Measurements from ENCODE around the gene EMSY.

The EMSY gene

DNA sequence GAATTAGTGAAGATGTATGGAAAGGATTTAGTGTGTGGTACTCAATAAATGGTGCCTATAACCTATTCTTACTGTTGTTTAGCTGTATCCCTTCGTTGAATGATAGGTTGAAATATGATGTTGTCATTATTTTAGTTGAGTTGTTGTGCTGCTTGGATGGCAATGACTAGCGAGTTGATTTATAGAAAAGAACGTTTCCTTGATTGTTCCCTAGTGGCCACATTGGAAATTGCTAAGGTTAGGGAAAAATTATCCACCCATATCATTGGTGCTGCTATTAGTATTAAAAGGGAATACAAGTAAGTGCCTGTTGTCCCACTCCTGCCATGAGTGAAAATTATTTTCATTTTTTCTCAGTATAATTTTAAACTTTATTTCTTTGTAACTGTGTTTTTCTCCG, 14.5 kb downstream of the EMSY start:
- DNase-seq: no peak

GRCh38 chr11:76459846-76460245, 15.0 kb downstream of the EMSY start:
- DNase-seq: no peak

- DNase-seq: no peak
These were observed 17.5 kb downstream of the EMSY start for GRCh38 chr11:76462317-76462716.

DNA sequence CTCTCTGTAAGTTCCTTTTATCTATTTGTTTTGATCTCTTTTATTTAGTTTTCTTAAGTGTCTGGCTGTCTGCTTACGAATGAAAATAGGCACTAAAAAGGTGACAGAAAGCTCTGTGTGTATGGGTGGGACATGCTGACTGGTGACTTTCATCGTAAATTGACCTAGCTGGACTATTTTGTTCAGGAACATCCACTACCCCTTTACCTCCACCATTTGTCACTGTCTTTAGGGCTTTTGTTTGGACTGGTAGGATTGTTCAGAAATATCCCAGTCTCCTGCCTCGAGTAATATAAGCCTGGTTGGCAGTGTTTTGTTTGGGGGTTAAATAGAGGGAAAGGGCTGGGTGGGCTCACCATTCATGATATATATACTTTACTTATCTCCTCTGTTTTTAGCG, 20.9 kb downstream of the EMSY start:
- DNase-seq: no peak

GRCh38 chr11:76466666-76467065, 21.8 kb downstream of the EMSY start:
- DNase-seq: no peak

- DNase-seq: no peak
These were observed 24.3 kb downstream of the EMSY start for GRCh38 chr11:76469141-76469540.

DNA sequence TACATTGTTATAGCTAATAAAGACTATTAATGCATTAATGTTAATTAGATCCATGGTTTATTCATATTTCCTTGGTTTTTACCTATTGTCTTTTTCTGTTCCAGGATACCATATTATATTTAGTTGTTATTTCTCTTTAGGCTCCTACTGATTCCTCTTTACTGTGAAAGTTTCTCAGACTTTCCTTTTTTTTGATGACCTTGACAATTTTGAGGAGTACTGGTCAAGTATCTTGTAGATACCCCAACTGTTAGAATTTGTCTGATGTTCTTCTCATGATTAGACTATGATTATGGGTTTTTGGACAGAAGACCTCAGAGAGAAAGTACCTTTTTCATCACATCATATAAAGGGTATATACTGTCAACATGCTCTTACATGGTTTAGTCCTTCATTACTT, 26.6 kb downstream of the EMSY start:
- DNase-seq: no peak

- no peak for DNase-seq
These were observed 35.4 kb downstream of the EMSY start for GRCh38 chr11:76480241-76480640.

- DNase-seq: no peak
These were observed 46.8 kb downstream of the EMSY start for GRCh38 chr11:76491644-76492043.

GRCh38 chr11:76493040-76493439, 48.2 kb downstream of the EMSY start:
- no peak for DNase-seq

DNA sequence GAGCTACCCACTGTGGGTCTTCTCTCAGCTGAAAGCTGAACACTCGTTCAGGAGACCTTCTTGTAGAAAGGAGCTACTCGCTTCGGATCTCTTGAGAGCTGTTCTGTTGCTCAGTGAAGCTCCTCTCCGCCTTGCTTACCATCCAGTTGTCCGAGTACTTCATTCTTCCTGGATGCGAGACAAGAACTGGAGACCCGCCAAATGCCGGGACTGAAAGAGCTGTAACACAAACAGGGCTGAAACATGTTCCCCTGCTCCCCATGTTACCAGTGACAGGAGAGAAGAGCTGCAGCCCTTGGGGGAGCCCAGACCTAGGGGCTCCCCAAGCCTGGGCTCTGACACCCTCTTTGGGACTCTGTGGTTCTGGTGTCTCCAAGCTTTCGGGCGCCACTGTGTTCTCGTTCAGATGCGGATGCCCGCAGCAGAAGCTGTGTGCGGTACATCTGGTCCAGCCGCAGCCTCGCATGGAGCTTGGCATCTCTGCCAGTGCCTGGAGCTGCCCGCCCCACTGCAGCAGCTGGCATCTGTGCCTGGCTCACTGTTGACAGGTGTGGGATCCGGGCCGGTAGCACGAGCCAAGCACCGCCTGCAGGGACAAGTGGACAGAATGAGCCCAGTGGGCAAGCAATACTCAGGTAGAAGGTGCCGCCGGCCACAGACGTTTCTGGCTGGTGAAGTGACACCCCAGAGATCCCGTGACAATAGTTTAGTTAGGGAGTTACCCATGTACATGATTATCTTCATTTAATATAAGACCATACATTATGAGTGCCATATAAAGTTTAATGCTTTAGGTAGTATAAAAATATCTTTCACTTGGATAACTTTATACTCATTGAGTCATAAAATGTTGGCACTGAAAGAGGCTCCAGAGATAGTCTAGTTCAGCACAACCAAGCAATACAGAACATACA, 49.1 kb downstream of the EMSY start:
- DNase-seq: no peak

- DNase-seq: no peak
These were observed 50.2 kb downstream of the EMSY start for GRCh38 chr11:76495019-76495418.

DNA sequence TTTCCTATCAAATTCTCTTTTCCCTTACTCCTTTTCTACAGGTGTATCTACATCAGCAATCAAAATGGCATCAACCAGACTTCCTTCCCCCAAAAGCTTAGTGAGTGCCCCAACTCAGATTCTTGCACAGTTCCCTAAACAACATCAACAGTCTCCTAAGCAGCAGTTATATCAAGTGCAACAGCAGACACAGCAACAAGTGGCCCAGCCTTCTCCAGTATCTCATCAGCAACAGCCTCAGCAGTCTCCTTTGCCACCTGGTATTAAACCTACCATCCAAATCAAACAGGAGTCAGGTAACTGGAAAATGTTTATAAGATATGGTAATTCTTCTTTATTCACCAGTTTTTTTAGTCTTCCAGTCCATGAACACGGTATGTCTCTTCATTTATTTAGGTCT, 51.4 kb downstream of the EMSY start:
- no peak for DNase-seq

- no peak for DNase-seq
These were observed 56.8 kb downstream of the EMSY start for GRCh38 chr11:76501526-76502202.

GRCh38 chr11:76506833-76507232, 62.0 kb downstream of the EMSY start:
- no peak for DNase-seq

DNA sequence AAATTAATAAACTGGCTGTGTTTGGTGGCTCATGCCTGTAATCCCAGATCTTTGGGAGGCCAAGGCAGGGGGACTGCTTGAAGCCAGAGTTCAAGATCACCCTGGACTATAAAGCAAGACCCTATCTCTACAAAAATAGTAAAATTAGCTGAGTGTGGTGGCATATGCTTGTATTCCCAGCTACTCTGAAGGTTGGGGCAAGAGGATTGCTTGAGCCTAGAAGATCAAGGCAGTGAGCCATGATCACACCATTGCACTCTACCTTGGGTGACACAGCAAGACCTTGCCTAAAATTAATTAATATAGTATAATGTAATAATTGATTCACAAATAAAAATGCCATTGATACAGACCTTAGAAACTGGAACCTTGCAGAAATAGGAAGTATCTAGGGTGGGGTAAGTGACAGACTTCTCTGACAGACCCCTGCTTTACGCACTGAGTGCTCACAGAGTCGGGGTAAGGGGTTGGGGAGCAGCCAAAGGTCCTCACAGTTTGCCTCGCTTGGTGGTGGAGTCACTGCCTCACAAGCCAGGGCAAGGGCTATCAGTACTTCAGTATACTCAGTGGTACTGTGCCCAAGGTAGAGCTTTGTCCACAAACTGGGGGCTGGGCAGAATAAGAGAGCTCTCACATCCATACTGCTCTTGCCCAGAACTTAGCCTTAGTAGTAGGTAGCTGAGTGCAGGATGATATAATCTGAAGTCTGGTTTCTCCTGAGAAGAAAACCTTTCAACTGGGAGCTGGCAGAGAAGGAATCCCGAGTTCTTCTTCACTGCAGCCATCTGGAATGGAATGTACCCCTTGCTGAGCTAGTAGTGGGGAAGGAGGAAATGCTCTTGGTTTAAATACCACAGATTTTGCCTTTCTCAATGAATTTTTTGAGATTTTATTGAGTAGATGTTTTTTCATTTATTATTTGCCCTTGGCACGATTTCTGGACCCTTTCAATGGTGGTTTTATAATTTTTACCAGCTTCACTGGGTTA, 65.5 kb downstream of the EMSY start:
- no peak for DNase-seq

GRCh38 chr11:76512851-76513653, 68.2 kb downstream of the EMSY start:
- no peak for DNase-seq

DNA sequence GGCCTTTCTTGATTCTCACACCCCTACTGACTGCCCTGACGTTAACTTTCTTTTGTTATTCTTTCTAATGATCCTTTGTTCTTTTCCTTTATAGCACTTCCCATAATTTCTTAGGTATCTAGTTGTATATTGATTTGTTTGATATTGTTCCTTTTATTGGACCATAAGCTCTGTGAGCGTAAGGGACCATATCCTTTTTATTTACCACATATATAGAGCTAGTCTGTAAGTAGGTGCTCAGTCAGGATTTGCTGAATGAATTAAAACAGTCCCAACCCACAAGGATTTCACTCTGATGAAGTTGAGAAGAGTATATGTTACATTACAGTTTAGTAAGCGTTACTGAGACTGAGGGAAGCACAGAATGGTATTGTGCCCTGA, 68.8 kb downstream of the EMSY start:
- no peak for DNase-seq

GRCh38 chr11:76515494-76515893, 70.7 kb downstream of the EMSY start:
- DNase-seq: no peak

- DNase-seq: no peak
These were observed 78.3 kb downstream of the EMSY start for GRCh38 chr11:76523147-76523546.

DNA sequence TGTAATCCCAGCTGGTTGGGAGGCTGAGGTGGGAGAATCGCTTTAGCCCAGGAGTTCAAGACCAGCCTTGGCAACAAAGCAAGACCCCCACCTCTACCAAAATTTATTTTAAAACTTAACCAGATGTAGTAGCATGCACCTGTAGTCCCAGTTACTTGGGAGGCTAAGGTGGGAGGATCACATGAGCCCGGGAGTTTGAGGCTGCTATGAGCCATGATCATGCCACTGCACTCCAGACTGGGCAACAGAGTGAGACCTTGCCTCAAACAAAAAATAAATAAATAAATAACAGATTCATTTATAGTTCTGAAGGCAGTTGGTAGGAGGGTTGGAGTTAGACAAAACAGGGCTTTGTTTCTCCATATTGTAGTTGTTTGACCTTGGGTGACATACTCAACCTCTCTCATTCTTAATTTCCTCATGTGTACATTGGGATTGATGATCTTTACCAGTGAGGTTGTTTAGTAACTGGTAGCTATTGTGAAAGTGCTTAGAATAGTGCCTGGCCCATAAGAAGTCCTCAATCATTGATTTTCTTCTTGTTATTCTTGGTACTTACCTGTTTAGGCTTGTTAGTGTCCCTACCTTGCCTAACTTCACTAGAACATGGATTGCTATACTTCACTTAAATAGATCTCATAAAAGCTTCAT, 79.1 kb downstream of the EMSY start:
- no peak for DNase-seq

DNA sequence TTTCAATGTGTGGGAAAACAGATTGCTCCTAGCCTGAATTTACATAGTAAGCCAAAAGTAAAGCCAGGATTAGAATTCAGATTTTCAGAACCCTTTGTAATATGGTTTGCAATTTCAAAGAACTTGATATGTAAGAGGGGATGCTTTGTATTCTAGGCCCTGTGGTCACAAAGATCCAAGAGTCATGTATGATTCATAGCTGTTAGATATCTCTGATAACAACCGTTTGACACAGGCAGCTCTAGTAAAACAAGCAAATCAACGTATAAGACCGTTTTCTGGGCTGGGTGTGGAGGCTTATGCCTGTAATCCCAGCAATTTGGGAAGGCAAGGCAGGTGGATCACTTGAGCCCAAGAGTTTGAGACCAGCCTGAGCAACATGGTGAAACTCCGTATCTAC, 79.6 kb downstream of the EMSY start:
- no peak for DNase-seq

All from activated naive CD4-positive, alpha-beta T cell treated with Interleukin-2 at 50 U/mL for 16 hours (primary cell).